Measurements from ENCODE around the gene FBLN2. TPM values are rescaled to one million over a fixed set of nuclear protein-coding genes. Genes with fewer than 3 reads are reported as not detected.
A peak's percentile ranks its signal among the peaks of the same experiment; 100 is the strongest.
"Not testable (repeated sequence)": the region's sequence is repeated elsewhere in the genome, so short reads cannot be mapped to it uniquely, and the experiment has no call there.

Gene FBLN2
- total RNA-seq, 1 donor from 2014 or later: 33.5 TPM

- peak; percentile 40 for DNase-seq
These were observed 898 bp downstream of the FBLN2 start for GRCh38 chr3:13549623-13550422.

GRCh38 chr3:13550423-13550690 lies 1.4 kb downstream of the FBLN2 start:
- no peak for DNase-seq

GRCh38 chr3:13550791-13551360 lies 2.0 kb downstream of the FBLN2 start:
- no peak for DNase-seq

GRCh38 chr3:13552857-13553652 lies 4.1 kb downstream of the FBLN2 start:
- no peak for DNase-seq

- no peak for DNase-seq
These were observed 4.8 kb downstream of the FBLN2 start for GRCh38 chr3:13553686-13554085.

- DNase-seq: no peak
These were observed 6.8 kb downstream of the FBLN2 start for GRCh38 chr3:13555753-13556152.

GRCh38 chr3:13556207-13556606 lies 7.3 kb downstream of the FBLN2 start:
- DNase-seq: no peak

- DNase-seq: no peak
These were observed 8.0 kb downstream of the FBLN2 start for GRCh38 chr3:13556917-13557316.

- DNase-seq: no peak
These were observed 8.5 kb downstream of the FBLN2 start for GRCh38 chr3:13557417-13557816.

GRCh38 chr3:13557926-13558325 lies 9.0 kb downstream of the FBLN2 start:
- DNase-seq: no peak

- DNase-seq: no peak
These were observed 9.7 kb downstream of the FBLN2 start for GRCh38 chr3:13558651-13559050.

- no peak for DNase-seq
These were observed 11.0 kb downstream of the FBLN2 start for GRCh38 chr3:13559764-13560525.

GRCh38 chr3:13561376-13561775 lies 12.5 kb downstream of the FBLN2 start:
- DNase-seq: no peak

GRCh38 chr3:13561967-13562366 lies 13.0 kb downstream of the FBLN2 start:
- no peak for DNase-seq

- DNase-seq: not testable (repeated sequence)
These were observed 13.5 kb downstream of the FBLN2 start for GRCh38 chr3:13562421-13562820.

GRCh38 chr3:13563321-13563720 lies 14.4 kb downstream of the FBLN2 start:
- DNase-seq: no peak

GRCh38 chr3:13563911-13564310 lies 15.0 kb downstream of the FBLN2 start:
- DNase-seq: no peak

- no peak for DNase-seq
These were observed 16.0 kb downstream of the FBLN2 start for GRCh38 chr3:13564751-13565560.

GRCh38 chr3:13565581-13566452 lies 16.9 kb downstream of the FBLN2 start:
- no peak for DNase-seq

GRCh38 chr3:13566453-13566748 lies 17.5 kb downstream of the FBLN2 start:
- no peak for DNase-seq

GRCh38 chr3:13566769-13567310 lies 17.9 kb downstream of the FBLN2 start:
- DNase-seq: no peak
